Activated T-helper 1 cell treated with anti-CD3 and anti-CD28 coated beads, Interleukin-12 subunit alpha, Interleukin-12 subunit beta, Interleukin-2, Interleukin-4 antibody, amounts not matched to agents 30 ng/mL and 10 ng/mL and 1 ng/mL, durations not matched to agents 14 hours and 24 hours and 36 hours (primary cell): Measurements from ENCODE around the gene DEAF1. TPM values are rescaled to one million over a fixed set of nuclear protein-coding genes. Genes with fewer than 3 reads are reported as not detected.

Experiments
- DNase-seq: peaks from one replicate; pipeline ENCODE4 v3.0.0; 2021; ENCODE audit warnings: low spot score
- H3K27ac Mint-ChIP-seq: one replicate; pipeline ENCODE4 v1.8.0; 2021; ENCODE audit warnings: mild to moderate bottlenecking, mixed read lengths
- H3K27me3 Mint-ChIP-seq: one replicate; pipeline ENCODE4 v1.8.0; 2022; ENCODE audit warnings: mild to moderate bottlenecking, moderate library complexity, mixed read lengths; ENCODE audit not compliant: insufficient read depth
- H3K36me3 Mint-ChIP-seq: one replicate; pipeline ENCODE4 v1.8.0; 2021; ENCODE audit warnings: low read depth, mixed read lengths
- H3K4me1 Mint-ChIP-seq: one replicate; pipeline ENCODE4 v1.8.0; 2021; ENCODE audit warnings: low read depth, mixed read lengths
- H3K4me3 Mint-ChIP-seq: one replicate; pipeline ENCODE4 v1.8.0; 2021; ENCODE audit warnings: mild to moderate bottlenecking, moderate library complexity, mixed read lengths
- H3K9me3 Mint-ChIP-seq: one replicate; pipeline ENCODE4 v1.8.0; 2021; ENCODE audit warnings: mixed read lengths
- intact Hi-C: fragments of 100-400 bp; cut with micrococcal nuclease; formaldehyde crosslinking; loops from one replicate; pipeline ENCODE4 v1.15.1; 2024
- total RNA-seq: library from RNA; stranded (reverse); gene quantifications from 2 replicates; pipeline ENCODE4 v1.2.3, GENCODE V29; 2022

The DEAF1 gene
- total RNA-seq, 1 donor from 2014 or later = 72.2 TPM

GRCh38 chr11:639332-639955 lies 55.6 kb downstream of the DEAF1 start:
- Mint-ChIP-seq H3K4me3 (no peak overlapping the region), H3K36me3 (peaks cover 2% of the 10 kb centered on the region), H3K9me3 (no peaks in the 10 kb centered on the region), H3K27ac (no peak overlapping the region), H3K27me3 (peaks cover 19% of the 10 kb centered on the region), H3K4me1 (no peaks in the 10 kb centered on the region)
- no peak for DNase-seq
- intact Hi-C loops = no loop called here

GRCh38 chr11:638631-639331 lies 56.2 kb downstream of the DEAF1 start:
- Mint-ChIP-seq H3K9me3 (no peaks in the 10 kb centered on the region), H3K27ac (peak overlapping the region; percentile 52), H3K4me3 (no peak overlapping the region), H3K27me3 (peaks cover 20% of the 10 kb centered on the region), H3K4me1 (no peaks in the 10 kb centered on the region), H3K36me3 (peaks cover 2% of the 10 kb centered on the region)
- DNase-seq = no peak
- intact Hi-C loops = no loop called here

GRCh38 chr11:637593-638521 lies 57.2 kb downstream of the DEAF1 start:
- Mint-ChIP-seq H3K4me3 (peak overlapping the region; percentile 19), H3K4me1 (no peaks in the 10 kb centered on the region), H3K27ac (no peak overlapping the region)

GRCh38 chr11:637333-637592 lies 57.8 kb downstream of the DEAF1 start:
- no peaks in the 10 kb centered on the region for H3K9me3 Mint-ChIP-seq
- H3K4me3 Mint-ChIP-seq = no peak overlapping the region
- H3K4me1 Mint-ChIP-seq = no peaks in the 10 kb centered on the region
- no peak overlapping the region for H3K27ac Mint-ChIP-seq
- no peak for DNase-seq
- H3K36me3 Mint-ChIP-seq = peaks cover 2% of the 10 kb centered on the region
- intact Hi-C loops = no loop called here
- peaks cover 20% of the 10 kb centered on the region for H3K27me3 Mint-ChIP-seq

More at GRCh38 chr11:637593-638521, 57.2 kb downstream of the DEAF1 start:
- Mint-ChIP-seq H3K36me3 (peaks cover 2% of the 10 kb centered on the region), H3K9me3 (no peaks in the 10 kb centered on the region), H3K27me3 (peaks cover 20% of the 10 kb centered on the region)
- intact Hi-C loops = no loop called here
- DNase-seq = no peak

GRCh38 chr11:636511-637332 lies 58.3 kb downstream of the DEAF1 start, which contains the start of gene DRD4:
TSS of gene DRD4 (plus strand) at chr11:637269. CDS start at chr11:637305, 36 bp downstream.
- H3K4me3 Mint-ChIP-seq = peak within 1 kb of the TSS; percentile 19
- no peaks in the 10 kb centered on the region for H3K4me1 Mint-ChIP-seq
- H3K27ac Mint-ChIP-seq = no peak within 1 kb of the TSS
- H3K9me3 Mint-ChIP-seq = no peaks in the 10 kb centered on the region
- H3K27me3 Mint-ChIP-seq = peaks cover 20% of the 10 kb centered on the region
- H3K36me3 Mint-ChIP-seq = peaks cover 2% of the 10 kb centered on the region
- intact Hi-C loops = no loop called here
- no peak for DNase-seq

GRCh38 chr11:635945-636510 lies 59.0 kb downstream of the DEAF1 start:
- no peak for DNase-seq
- Mint-ChIP-seq H3K27me3 (peaks cover 20% of the 10 kb centered on the region), H3K4me3 (no peak overlapping the region), H3K36me3 (peaks cover 2% of the 10 kb centered on the region), H3K4me1 (no peaks in the 10 kb centered on the region), H3K27ac (no peak overlapping the region), H3K9me3 (no peaks in the 10 kb centered on the region)
- intact Hi-C loops = no loop called here

- peaks cover 20% of the 10 kb centered on the region for H3K4me1 Mint-ChIP-seq
- H3K4me3 Mint-ChIP-seq = no peak overlapping the region
- H3K9me3 Mint-ChIP-seq = no peaks in the 10 kb centered on the region
- peaks cover 10% of the 10 kb centered on the region for H3K36me3 Mint-ChIP-seq
- intact Hi-C loops = no loop called here
- DNase-seq = no peak
- peaks cover 17% of the 10 kb centered on the region for H3K27me3 Mint-ChIP-seq
- H3K27ac Mint-ChIP-seq = no peak overlapping the region
These were observed 64.2 kb downstream of the DEAF1 start for GRCh38 chr11:630871-631270.

GRCh38 chr11:629237-629583 lies 65.8 kb downstream of the DEAF1 start:
- DNase-seq = no peak
- intact Hi-C loops = no loop called here
- Mint-ChIP-seq H3K36me3 (peaks cover 10% of the 10 kb centered on the region), H3K9me3 (no peaks in the 10 kb centered on the region), H3K4me3 (peak overlapping the region; percentile 2), H3K27me3 (peaks cover 20% of the 10 kb centered on the region), H3K27ac (peak overlapping the region; percentile 4), H3K4me1 (peaks cover 20% of the 10 kb centered on the region)

GRCh38 chr11:628056-628455 lies 67.0 kb downstream of the DEAF1 start:
- Mint-ChIP-seq H3K4me3 (no peak overlapping the region), H3K36me3 (peaks cover 10% of the 10 kb centered on the region), H3K27me3 (peaks cover 20% of the 10 kb centered on the region), H3K4me1 (peaks cover 20% of the 10 kb centered on the region), H3K27ac (peak overlapping the region; percentile 74), H3K9me3 (no peaks in the 10 kb centered on the region)
- intact Hi-C loops = loop anchor here (1.0 kb wide), 1 partner anchor 12 kb away; no protein-coding TSS in a partner anchor
- no peak for DNase-seq

- no peak overlapping the region for H3K27ac Mint-ChIP-seq
- H3K36me3 Mint-ChIP-seq = peaks cover 10% of the 10 kb centered on the region
These were observed 67.8 kb downstream of the DEAF1 start for GRCh38 chr11:627308-627576.

GRCh38 chr11:626475-627307 lies 68.3 kb downstream of the DEAF1 start, which contains the start of gene SCT:
TSS of gene SCT (minus strand) at chr11:627181. CDS start at chr11:627143, 38 bp downstream.
- Mint-ChIP-seq H3K9me3 (no peaks in the 10 kb centered on the region), H3K27me3 (peaks cover 20% of the 10 kb centered on the region), H3K4me3 (no peak within 1 kb of the TSS), H3K4me1 (peaks cover 20% of the 10 kb centered on the region), H3K36me3 (peaks cover 10% of the 10 kb centered on the region), H3K27ac (peak within 1 kb of the TSS; percentile 74)
- no peak for DNase-seq
- intact Hi-C loops = no loop called here

More at GRCh38 chr11:627308-627576, 67.8 kb downstream of the DEAF1 start:
- DNase-seq = no peak
- H3K9me3 Mint-ChIP-seq = no peaks in the 10 kb centered on the region
- intact Hi-C loops = no loop called here
- H3K4me3 Mint-ChIP-seq = no peak overlapping the region
- peaks cover 20% of the 10 kb centered on the region for H3K4me1 Mint-ChIP-seq
- peaks cover 20% of the 10 kb centered on the region for H3K27me3 Mint-ChIP-seq
